Measurements from ENCODE around the gene PNMA6E.

The PNMA6E gene

GRCh38 chrX:153430796-153431195, 29.6 kb upstream of the PNMA6E start:
- no peak for TF ChIP-seq ZNF8 (CRISPR knock-in tag; IDR thresholded peaks at IDR 0.05)
- no peak for TF ChIP-seq RARB (CRISPR knock-in tag; IDR thresholded peaks at IDR 0.05)
- TF ChIP-seq PPARA (CRISPR knock-in tag; IDR thresholded peaks at IDR 0.05; ENCODE audit: borderline replicate concordance) = no peak
- TF ChIP-seq TOX (CRISPR knock-in tag; IDR thresholded peaks at IDR 0.05; ENCODE audit: borderline replicate concordance) = no peak
- TF ChIP-seq CSDC2 (CRISPR knock-in tag; IDR thresholded peaks at IDR 0.05) = no peak
- TF ChIP-seq POU6F1 (CRISPR knock-in tag; IDR thresholded peaks at IDR 0.05; ENCODE audit: borderline replicate concordance, low read depth) = no peak
- TF ChIP-seq ZNF565 (CRISPR knock-in tag; conservative IDR thresholded peaks at IDR 0.05; ENCODE audit: low read depth) = no peak
- no peak for TF ChIP-seq CREB5 (CRISPR knock-in tag; IDR thresholded peaks at IDR 0.05; ENCODE audit: low read depth)
- TF ChIP-seq SNAI2 (CRISPR knock-in tag; IDR thresholded peaks at IDR 0.05) = no peak
- no peak for TF ChIP-seq ARNTL (CRISPR knock-in tag; IDR thresholded peaks at IDR 0.05; ENCODE audit: borderline replicate concordance, low read depth)
- TF ChIP-seq CSRNP3 (CRISPR knock-in tag; IDR thresholded peaks at IDR 0.05) = no peak
- TF ChIP-seq GLIS3 (CRISPR knock-in tag; IDR thresholded peaks at IDR 0.05) = no peak
- TF ChIP-seq TCF4 (CRISPR knock-in tag; IDR thresholded peaks at IDR 0.05; ENCODE audit: borderline replicate concordance) = no peak
- no peak for TF ChIP-seq PATZ1 (CRISPR knock-in tag; IDR thresholded peaks at IDR 0.05; ENCODE audit: borderline replicate concordance)
- TF ChIP-seq ESRRG (CRISPR knock-in tag; IDR thresholded peaks at IDR 0.05) = no peak
- ATAC-seq = no peak

- TF ChIP-seq CSRNP3 (CRISPR knock-in tag; IDR thresholded peaks at IDR 0.05) (no peak), TOX (CRISPR knock-in tag; IDR thresholded peaks at IDR 0.05; ENCODE audit: borderline replicate concordance) (no peak), TCF4 (CRISPR knock-in tag; IDR thresholded peaks at IDR 0.05; ENCODE audit: borderline replicate concordance) (no peak), ZNF8 (CRISPR knock-in tag; IDR thresholded peaks at IDR 0.05) (no peak), GLIS3 (CRISPR knock-in tag; IDR thresholded peaks at IDR 0.05) (no peak), ZNF565 (CRISPR knock-in tag; conservative IDR thresholded peaks at IDR 0.05; ENCODE audit: low read depth) (no peak), RARB (CRISPR knock-in tag; IDR thresholded peaks at IDR 0.05) (no peak), ESRRG (CRISPR knock-in tag; IDR thresholded peaks at IDR 0.05) (no peak), OSR1 (CRISPR knock-in tag; IDR thresholded peaks at IDR 0.05) (no peak), ARNTL (CRISPR knock-in tag; IDR thresholded peaks at IDR 0.05; ENCODE audit: borderline replicate concordance, low read depth) (no peak), BACH2 (CRISPR knock-in tag; IDR thresholded peaks at IDR 0.05; ENCODE audit: borderline replicate concordance) (no peak), ZNF70 (CRISPR knock-in tag; IDR thresholded peaks at IDR 0.05) (no peak), ZFP3 (CRISPR knock-in tag; IDR thresholded peaks at IDR 0.05) (no peak), ZC3H10 (CRISPR knock-in tag; IDR thresholded peaks at IDR 0.05) (no peak), CREB5 (CRISPR knock-in tag; IDR thresholded peaks at IDR 0.05; ENCODE audit: low read depth) (no peak), PATZ1 (CRISPR knock-in tag; IDR thresholded peaks at IDR 0.05; ENCODE audit: borderline replicate concordance) (no peak)
- no peak for ATAC-seq
These were observed 25.1 kb upstream of the PNMA6E start for GRCh38 chrX:153426204-153426603.
